Astrocyte of the cerebellum (primary cell): ENCODE data around the gene BANP.
A peak's percentile ranks its signal among the peaks of the same experiment; 100 is the strongest.

Experiments
- DNase-seq: peaks from one replicate; pipeline ENCODE4 v3.0.0-alpha.2; 2011; ENCODE audit warnings: low read depth
- H3K4me3 ChIP-seq: 2 replicates; pipeline ENCODE4 v1.5.1; 2011; ENCODE audit warnings: mild to moderate bottlenecking, low read depth, low read length, moderate library complexity
- in situ Hi-C: cut with HindIII; loops from 2 replicates; pipeline ENCODE4 v1.10.0; 2017; ENCODE audit warnings: low sequenced_read_pairs
- TF ChIP-seq, protein P1 (sequence below): IDR thresholded peaks from 2 replicates; pipeline ENCODE4 v1.5.1; 2012; ENCODE audit warnings: low read length, low read depth, moderate library complexity, mild to moderate bottlenecking; ENCODE audit errors: missing control alignments

The BANP gene

DNA sequence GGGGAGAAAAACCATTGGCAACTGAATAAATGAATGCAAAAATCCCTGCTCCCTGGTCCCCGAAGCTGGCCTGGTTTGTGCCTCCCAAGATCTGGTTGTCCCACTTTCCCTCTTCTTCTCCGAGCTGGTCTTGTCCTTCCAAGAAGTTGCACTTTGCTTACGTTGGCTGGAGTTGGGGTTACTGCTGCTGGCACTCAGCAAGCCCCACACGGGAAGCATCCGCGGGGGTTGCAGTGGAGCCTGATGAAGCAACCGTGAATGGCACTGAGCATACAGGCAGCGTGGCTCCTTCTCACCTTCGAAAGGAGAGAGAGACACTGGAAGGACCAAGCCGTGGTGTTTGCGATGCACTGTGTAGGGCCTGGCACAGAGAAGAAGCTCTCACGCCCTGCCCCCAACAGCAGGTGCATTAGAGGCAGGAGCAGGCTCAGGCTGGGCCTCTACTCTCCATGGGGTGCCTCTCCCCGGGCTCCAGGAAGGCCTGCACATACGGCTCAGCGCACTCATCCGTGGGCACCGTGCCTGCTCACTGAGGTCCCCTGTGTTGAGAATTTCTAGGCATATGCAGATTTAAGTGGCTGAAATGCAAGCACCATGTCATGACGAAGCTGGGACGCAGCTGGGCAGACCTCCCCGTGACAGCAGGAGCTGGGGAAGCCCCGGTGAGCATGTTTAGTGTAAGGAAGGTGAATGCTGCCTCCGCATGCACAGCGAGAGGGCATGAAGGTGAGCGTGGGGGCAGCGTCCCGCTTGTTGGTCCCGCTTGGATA is 27.0 kb upstream of the BANP start:
- DNase-seq: no peak
- TF ChIP-seq, protein P1, sequence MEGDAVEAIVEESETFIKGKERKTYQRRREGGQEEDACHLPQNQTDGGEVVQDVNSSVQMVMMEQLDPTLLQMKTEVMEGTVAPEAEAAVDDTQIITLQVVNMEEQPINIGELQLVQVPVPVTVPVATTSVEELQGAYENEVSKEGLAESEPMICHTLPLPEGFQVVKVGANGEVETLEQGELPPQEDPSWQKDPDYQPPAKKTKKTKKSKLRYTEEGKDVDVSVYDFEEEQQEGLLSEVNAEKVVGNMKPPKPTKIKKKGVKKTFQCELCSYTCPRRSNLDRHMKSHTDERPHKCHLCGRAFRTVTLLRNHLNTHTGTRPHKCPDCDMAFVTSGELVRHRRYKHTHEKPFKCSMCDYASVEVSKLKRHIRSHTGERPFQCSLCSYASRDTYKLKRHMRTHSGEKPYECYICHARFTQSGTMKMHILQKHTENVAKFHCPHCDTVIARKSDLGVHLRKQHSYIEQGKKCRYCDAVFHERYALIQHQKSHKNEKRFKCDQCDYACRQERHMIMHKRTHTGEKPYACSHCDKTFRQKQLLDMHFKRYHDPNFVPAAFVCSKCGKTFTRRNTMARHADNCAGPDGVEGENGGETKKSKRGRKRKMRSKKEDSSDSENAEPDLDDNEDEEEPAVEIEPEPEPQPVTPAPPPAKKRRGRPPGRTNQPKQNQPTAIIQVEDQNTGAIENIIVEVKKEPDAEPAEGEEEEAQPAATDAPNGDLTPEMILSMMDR: no peak
- H3K4me3 ChIP-seq: no peak overlapping the region
- in situ Hi-C loops: no loop called here

DNA sequence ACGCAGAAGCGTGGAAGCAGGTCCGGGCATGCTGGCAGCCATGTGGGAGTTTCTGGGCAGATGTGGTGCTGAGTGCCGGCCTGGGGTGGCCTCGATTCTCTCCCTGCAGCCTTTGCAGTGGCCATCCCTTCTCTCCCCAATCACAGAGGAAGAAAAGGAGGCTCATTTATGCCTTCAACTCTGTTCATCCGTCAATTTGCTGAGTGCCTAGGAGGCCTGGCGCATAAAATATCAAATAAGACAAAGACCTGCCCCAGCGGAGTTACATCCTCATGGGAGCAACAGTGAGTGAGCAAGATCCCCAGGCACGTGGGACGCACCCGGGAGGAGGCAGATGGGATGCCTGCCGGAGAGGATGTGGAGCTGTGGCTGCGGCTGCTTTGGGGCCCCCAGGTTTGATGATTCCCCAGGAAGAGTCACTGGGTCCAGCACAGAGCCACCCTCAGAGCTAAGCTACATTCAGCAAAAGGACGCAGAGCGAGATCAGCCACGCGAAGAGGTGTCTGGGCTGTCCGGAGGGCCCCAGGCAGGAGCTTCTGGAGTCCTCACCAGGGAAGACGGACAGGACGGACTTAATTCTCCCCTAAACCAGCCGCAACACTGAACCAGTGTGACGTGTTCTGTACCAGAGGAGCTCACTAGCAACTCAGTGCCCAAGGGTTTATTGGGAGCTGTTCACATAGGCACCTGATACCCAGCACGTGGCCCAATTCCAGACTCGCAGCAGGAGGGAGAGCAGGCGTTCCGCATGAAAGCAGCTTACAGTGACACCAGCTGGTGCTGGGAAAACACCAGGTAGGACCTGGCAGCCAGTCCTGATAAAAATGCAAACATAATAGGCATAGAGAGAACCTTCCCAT is 26.2 kb upstream of the BANP start:
- no peak overlapping the region for H3K4me3 ChIP-seq
- in situ Hi-C loops: no loop called here
- no peak for DNase-seq
- TF ChIP-seq, protein P1: no peak

DNA sequence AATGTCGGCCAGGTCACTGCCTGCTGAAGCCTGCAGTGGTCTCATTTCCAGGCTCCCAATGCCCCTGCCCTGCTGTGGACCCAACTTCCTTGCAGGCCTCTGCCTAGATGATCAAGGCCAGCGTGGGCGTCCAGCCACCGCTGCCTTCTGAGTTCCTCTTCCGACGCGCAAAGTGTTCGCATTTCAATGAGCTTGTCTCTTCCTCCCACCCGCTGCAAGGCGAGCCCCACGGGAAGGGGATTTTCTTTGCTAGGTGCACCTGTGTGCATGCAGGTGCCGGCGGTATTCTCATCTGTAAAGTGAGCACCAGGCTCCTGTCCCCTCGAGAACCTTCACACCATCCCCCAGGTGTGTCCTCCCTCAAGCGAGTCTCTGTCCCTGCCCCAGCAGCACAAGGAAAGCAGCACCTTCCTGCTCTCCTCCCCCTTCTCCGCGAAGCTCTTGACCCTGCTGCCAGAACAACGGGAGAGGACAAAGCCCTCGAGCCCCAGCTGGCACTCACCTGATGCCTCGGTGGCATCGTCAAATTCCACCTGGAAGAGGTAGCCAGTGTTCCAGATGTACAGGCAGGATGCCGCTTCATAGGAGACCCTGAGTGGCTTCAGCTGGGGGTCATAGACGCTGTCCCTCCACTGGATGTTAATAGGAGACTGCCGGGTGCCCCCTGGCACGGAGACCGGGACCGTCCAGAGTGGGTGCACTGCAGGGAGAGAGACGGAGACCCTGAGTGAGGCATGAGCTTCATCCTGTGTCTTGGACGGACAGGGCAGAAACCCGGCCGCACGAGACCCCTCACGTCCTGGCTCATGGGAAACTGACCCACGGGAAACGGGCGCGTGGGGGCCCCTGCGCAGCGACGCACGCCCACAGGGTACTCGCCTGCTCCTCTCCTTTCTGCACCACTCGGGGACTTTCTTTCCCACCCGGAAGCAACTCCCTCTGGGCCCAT is 24.7 kb upstream of the BANP start:
- in situ Hi-C loops: no loop called here
- no peak for DNase-seq

DNA sequence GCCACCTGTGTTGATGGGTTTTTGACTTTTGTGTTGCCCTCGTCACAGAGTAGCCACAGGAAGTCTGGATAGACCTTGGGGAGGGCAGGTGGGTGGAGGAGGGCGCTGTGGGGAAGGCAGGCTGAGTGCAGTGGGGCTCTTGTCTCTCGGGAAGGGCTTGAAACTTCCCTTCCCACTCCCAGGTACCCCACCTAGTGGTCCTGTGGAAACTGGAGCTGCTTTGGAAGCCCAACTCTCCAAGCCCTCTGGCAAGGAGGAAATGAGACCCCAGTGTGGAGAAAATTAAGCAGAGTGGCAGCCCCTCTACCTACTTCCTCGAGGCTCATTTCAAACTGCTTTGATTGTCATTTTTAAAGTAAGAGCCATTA is 24.1 kb upstream of the BANP start:
- in situ Hi-C loops: no loop called here
- no peak for DNase-seq
- no peak overlapping the region for H3K4me3 ChIP-seq
- TF ChIP-seq, protein P1: peak; percentile 17

More for the DNA sequence above, 24.7 kb upstream of the BANP start:
- TF ChIP-seq, protein P1: no peak
- H3K4me3 ChIP-seq: no peak overlapping the region

DNA sequence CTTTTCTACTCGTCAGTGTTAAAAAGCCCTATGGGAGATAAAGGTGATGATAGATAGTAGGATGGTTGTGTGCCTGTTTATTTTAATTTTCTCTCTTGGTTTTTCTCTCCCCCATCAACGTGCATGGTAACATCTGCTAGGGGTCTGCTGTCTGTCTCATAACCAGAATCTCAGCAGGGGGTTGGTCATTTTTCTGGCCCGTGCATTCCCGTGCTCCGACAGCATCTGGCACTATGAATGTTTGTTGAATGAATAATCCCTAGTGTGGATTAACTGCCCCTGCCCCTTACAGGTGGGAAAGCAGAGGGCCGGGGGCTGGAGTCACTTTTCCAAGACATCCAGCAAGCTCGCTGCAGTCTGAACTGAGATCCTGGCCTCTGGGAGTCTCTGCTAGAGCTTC is 21.2 kb upstream of the BANP start:
- in situ Hi-C loops: no loop called here
- TF ChIP-seq, protein P1: no peak
- H3K4me3 ChIP-seq: no peak overlapping the region
- no peak for DNase-seq

DNA sequence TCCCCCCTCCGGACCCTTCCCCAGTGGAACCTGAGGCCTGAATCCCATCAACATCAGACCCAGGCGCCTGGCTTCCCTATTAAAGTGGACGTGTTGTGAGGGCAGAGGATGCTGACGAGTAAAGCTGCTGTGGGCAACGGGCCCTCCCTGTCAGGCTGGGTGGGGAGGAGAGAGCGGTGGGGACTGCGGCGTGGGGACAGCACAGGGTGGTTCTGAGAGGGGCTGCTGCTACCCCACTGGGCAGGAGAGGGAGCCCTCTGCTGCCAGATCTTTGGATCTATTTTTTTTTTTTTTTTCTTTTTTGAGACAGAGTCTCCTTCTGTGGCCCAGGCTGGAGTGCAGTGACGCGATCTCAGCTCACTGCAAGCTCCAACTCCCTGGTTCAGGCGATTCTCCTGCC is 20.8 kb upstream of the BANP start:
- DNase-seq: no peak
- in situ Hi-C loops: no loop called here
- TF ChIP-seq, protein P1: peak; percentile 42
- H3K4me3 ChIP-seq: no peak overlapping the region
